IMR-90 (cell line): ENCODE data around the gene IL1RAPL1. TPM values are rescaled to one million over a fixed set of nuclear protein-coding genes. Genes with fewer than 3 reads are reported as not detected.

Source experiments
- ATAC-seq: fragments of 200-7000 bp; cut with Tn5 transposase; 2 replicates; pipeline ENCODE4 v1.9.1; 2020; ENCODE audit warnings: low read depth, mild to moderate bottlenecking, moderate library complexity
- BruUV-seq: library from RNA; stranded (reverse); fragments of 400-500 nt; replicated peaks from 2 replicates; lab custom pipeline; 2021; lab: Mats Ljungman, UMichigan
- CTCF ChIA-PET: fragments of 300-600 bp; formaldehyde crosslinking; extraction: SDS; loops from one replicate; lab custom pipeline; 2021; ENCODE audit warnings: antibody characterized with exemption; lab: Yijun Ruan, JAX
- POLR2A ChIA-PET: fragments of 300-600 bp; sonication (Branson Sonifier 250); formaldehyde crosslinking; loops from one replicate; lab custom pipeline; 2022; ENCODE audit warnings: antibody characterized with exemption; ENCODE audit not compliant: unreplicated experiment; lab: Charles Lee
- DNase-seq: peaks from one replicate; pipeline ENCODE4 v3.0.0; 2013
- H2AFZ ChIP-seq: replicated peaks from 2 replicates; pipeline ENCODE3; 2013; ENCODE audit warnings: low read length, mild to moderate bottlenecking; ENCODE audit not compliant: poor library complexity
- H2AK5ac ChIP-seq: 2 replicates; pipeline ENCODE4 v1.6.1; 2013; ENCODE audit warnings: low read depth, low read length, inconsistent platforms
- H2AK9ac ChIP-seq: replicated peaks from 2 replicates; pipeline ENCODE3; 2013; ENCODE audit warnings: mild to moderate bottlenecking, low read depth, low read length, moderate library complexity; ENCODE audit not compliant: poor library complexity
- H2BK120ac ChIP-seq: 2 replicates; pipeline ENCODE4 v1.6.1; 2013; ENCODE audit warnings: low read depth, low read length, inconsistent platforms
- H2BK15ac ChIP-seq: 3 replicates; pipeline ENCODE4 v1.6.1; 2013; ENCODE audit warnings: low read depth, low read length, inconsistent platforms
- H2BK20ac ChIP-seq: 2 replicates; pipeline ENCODE4 v1.6.1; 2013; ENCODE audit warnings: low read depth, mild to moderate bottlenecking, inconsistent platforms, low read length, moderate library complexity
- H2BK5ac ChIP-seq: 2 replicates; pipeline ENCODE4 v1.6.1; 2013; ENCODE audit warnings: mild to moderate bottlenecking, low read depth, low read length, inconsistent platforms; ENCODE audit not compliant: poor library complexity, severe bottlenecking
- H3K14ac ChIP-seq: replicated peaks from 2 replicates; pipeline ENCODE4 v1.6.1; 2013; ENCODE audit warnings: low read depth, low read length, inconsistent platforms
- H3K18ac ChIP-seq: 2 replicates; pipeline ENCODE4 v1.6.1; 2013; ENCODE audit warnings: low read depth, low read length, control low read depth
- H3K23ac ChIP-seq: 2 replicates; pipeline ENCODE4 v1.6.1; 2013; ENCODE audit warnings: low read depth, low read length, inconsistent platforms
- H3K27ac ChIP-seq: 2 replicates; pipeline ENCODE4 v1.5.1; 2013; ENCODE audit warnings: mild to moderate bottlenecking, control low read depth, low read length; ENCODE audit not compliant: insufficient read depth
- H3K27me3 ChIP-seq: 2 replicates; pipeline ENCODE4 v1.6.1; 2013; ENCODE audit warnings: low read length; ENCODE audit not compliant: control insufficient read depth, insufficient read depth
- H3K36me3 ChIP-seq: 2 replicates; pipeline ENCODE4 v1.6.1; 2013; ENCODE audit warnings: low read length, mixed read lengths; ENCODE audit not compliant: control insufficient read depth, insufficient read depth
- H3K4ac ChIP-seq: 2 replicates; pipeline ENCODE4 v1.6.1; 2013; ENCODE audit warnings: low read depth, low read length, inconsistent platforms
- H3K4me1 ChIP-seq: 2 replicates; pipeline ENCODE4 v1.6.1; 2013; ENCODE audit warnings: low read length, mixed read lengths; ENCODE audit not compliant: control insufficient read depth, insufficient read depth
- H3K4me2 ChIP-seq: 2 replicates; pipeline ENCODE4 v1.6.1; 2013; ENCODE audit warnings: low read depth, mild to moderate bottlenecking, control low read depth, low read length, moderate library complexity
- H3K4me3 ChIP-seq: 2 replicates; pipeline ENCODE4 v1.5.1; 2013; ENCODE audit warnings: low read depth, mild to moderate bottlenecking, control low read depth, low read length, moderate library complexity; ENCODE audit not compliant: insufficient read depth
- H3K56ac ChIP-seq: 2 replicates; pipeline ENCODE4 v1.6.1; 2013; ENCODE audit warnings: low read length, inconsistent platforms; ENCODE audit not compliant: insufficient read depth; ENCODE audit errors: extremely low read depth
- H3K79me1 ChIP-seq, 2 experiments: 2 replicates each; pipeline ENCODE4 v1.6.1; 2013; ENCODE audit warnings: low read length in 2 of 2, inconsistent platforms in 1 of 2, low read depth in 1 of 2
- H3K9ac ChIP-seq: 2 replicates; pipeline ENCODE4 v1.6.1; 2013; ENCODE audit warnings: low read depth, low read length, control low read depth
- H3K9me1 ChIP-seq: 2 replicates; pipeline ENCODE4 v1.6.1; 2013; ENCODE audit warnings: low read length, inconsistent platforms; ENCODE audit not compliant: insufficient read depth
- H3K9me3 ChIP-seq: 2 replicates; pipeline ENCODE4 v1.6.1; 2013; ENCODE audit warnings: low read length; ENCODE audit not compliant: control insufficient read depth, insufficient read depth
- H4K20me1 ChIP-seq: 2 replicates; pipeline ENCODE4 v1.6.1; 2013; ENCODE audit warnings: low read length, inconsistent platforms; ENCODE audit not compliant: insufficient read depth
- H4K5ac ChIP-seq: 2 replicates; pipeline ENCODE4 v1.6.1; 2013; ENCODE audit warnings: mild to moderate bottlenecking, low read depth, low read length, control low read depth
- H4K8ac ChIP-seq, 2 experiments: 2 replicates each; pipeline ENCODE4 v1.6.1; 2013; ENCODE audit warnings: low read depth in 2 of 2, low read length in 2 of 2, control low read depth in 1 of 2, inconsistent platforms in 1 of 2
- H4K91ac ChIP-seq: 2 replicates; pipeline ENCODE4 v1.6.1; 2013; ENCODE audit warnings: low read depth, low read length, inconsistent platforms; ENCODE audit not compliant: insufficient read depth
- BHLHE40 ChIP-seq: fragments of 150-350 bp; IDR thresholded peaks from 2 replicates; pipeline ENCODE4 v1.6.1; 2016; ENCODE audit warnings: mild to moderate bottlenecking, low read depth, low read length
- CEBPB ChIP-seq: IDR thresholded peaks from 2 replicates; pipeline ENCODE4 v1.6.1; 2012; ENCODE audit warnings: low read depth, low read length, improper control_type of control experiment
- FOS ChIP-seq: fragments of 150-350 bp; IDR thresholded peaks from 2 replicates; pipeline ENCODE4 v1.6.1; 2016; ENCODE audit warnings: low read depth, low read length
- MAFK ChIP-seq: IDR thresholded peaks from 2 replicates; pipeline ENCODE4 v1.6.1; 2012; ENCODE audit warnings: low read depth, low read length, improper control_type of control experiment
- NFE2L2 ChIP-seq: fragments of 150-350 bp; IDR thresholded peaks from 2 replicates; pipeline ENCODE4 v1.6.1; 2016; ENCODE audit warnings: low read depth, mild to moderate bottlenecking, low read length
- POLR2A ChIP-seq: IDR thresholded peaks from 2 replicates; pipeline ENCODE4 v1.6.1; 2012; ENCODE audit warnings: mild to moderate bottlenecking, low read depth, low read length
- RCOR1 ChIP-seq: IDR thresholded peaks from 2 replicates; pipeline ENCODE4 v1.6.1; 2012; ENCODE audit warnings: mild to moderate bottlenecking, low read length, improper control_type of control experiment; ENCODE audit not compliant: insufficient replicate concordance
- RFX5 ChIP-seq: IDR thresholded peaks from 2 replicates; pipeline ENCODE4 v1.8.0; 2012; ENCODE audit warnings: low read depth, mild to moderate bottlenecking, low read length, moderate library complexity
- SMC3 ChIP-seq: fragments of 150-350 bp; IDR thresholded peaks from 2 replicates; pipeline ENCODE4 v1.6.1; 2016; ENCODE audit warnings: low read depth, mild to moderate bottlenecking, antibody characterized with exemption, low read length, moderate library complexity
- WGBS, 2 experiments: methylation state at CpG; one replicate each; pipeline versions ENCODE4 v1.1.5 to v1.1.7; 2013; ENCODE audit warnings: missing lambda C conversion rate in 2 of 2; ENCODE audit not compliant: insufficient read length in 1 of 2; ENCODE audit errors: extremely low coverage in 2 of 2; 5-methylcytosine and 5-hydroxymethylcytosine counted together
- dilution Hi-C: fragments of 300-500 bp; cut with HindIII; formaldehyde crosslinking; loops from one replicate; pipeline ENCODE4 v1.14.3; 2018; ENCODE audit warnings: low sequenced_read_pairs; ENCODE audit not compliant: unreplicated experiment
- in situ Hi-C: fragments of 300-500 bp; cut with MboI; formaldehyde crosslinking; loops from 3 replicates; pipeline ENCODE4 v1.14.3; 2019; ENCODE audit warnings: low sequenced_read_pairs, inconsistent platforms, mixed read lengths
- intact Hi-C: fragments of 100-400 bp; cut with micrococcal nuclease; formaldehyde crosslinking; loops from 2 replicates; pipeline ENCODE4 v1.10.0; 2022
- polyA plus RNA-seq, 3 experiments: library from polyadenylated mRNA; depleted of rRNA; stranded (reverse); fragments of >200 nt; gene quantifications; 2 replicates each; pipeline ENCODE4 v1.2.3, GENCODE V29; 2012; ENCODE audit warnings: low replicate concordance in 1 of 3
- total RNA-seq: library from RNA; depleted of rRNA; stranded (reverse); fragments of >200 nt; gene quantifications from 2 replicates; pipeline ENCODE4 v1.2.3, GENCODE V29; 2012
- TF ChIP-seq, protein P1 (sequence below): fragments of 150-350 bp; IDR thresholded peaks from 2 replicates; pipeline ENCODE4 v1.6.1; 2016; ENCODE audit warnings: low read depth, mild to moderate bottlenecking, low read length, moderate library complexity, borderline replicate concordance

The IL1RAPL1 gene
- total and polyA plus RNA-seq, 2 of the 4 experiments (the other 2 are of a cell fraction), result 1.5 to 9.0 TPM

DNA sequence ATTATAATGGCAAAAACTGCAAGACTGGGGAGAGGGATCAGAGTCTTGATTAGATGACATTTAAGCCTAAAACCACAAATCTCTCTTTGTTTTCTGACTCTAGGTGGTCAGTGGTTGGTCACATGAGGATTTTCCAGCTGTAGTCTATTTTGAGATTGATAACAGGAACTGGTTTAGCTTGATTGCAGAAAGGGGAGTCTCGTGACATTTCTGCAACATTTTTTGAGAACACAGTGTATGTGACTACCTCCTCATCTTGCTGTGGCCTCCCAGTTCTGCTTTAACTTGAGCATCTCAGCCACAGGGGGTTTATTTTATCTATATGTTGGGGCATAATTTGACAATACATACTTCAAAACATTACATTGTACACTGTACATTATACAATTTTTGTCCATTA is 901.7 kb downstream of the IL1RAPL1 start:
- dilution Hi-C loops (no loop called here), in situ Hi-C loops (no loop called here), intact Hi-C loops (no loop called here)
- H2BK5ac ChIP-seq, result no peak overlapping the region
- no peak overlapping the region for H3K4me2 ChIP-seq
- no TSS peak for BruUV-seq
- H3K9me1 ChIP-seq, result no peaks in the 10 kb centered on the region
- WGBS, 2 experiments, result no CpG with 5 or more reads among the region's 1 CpG
- no peaks in the 10 kb centered on the region for H3K79me1 ChIP-seq
- H4K5ac ChIP-seq, result no peak overlapping the region
- no peaks in the 10 kb centered on the region for H3K27me3 ChIP-seq
- no peak overlapping the region for H2BK15ac ChIP-seq
- no peak overlapping the region for H2AFZ ChIP-seq
- no peaks in the 10 kb centered on the region for H4K20me1 ChIP-seq
- no peak overlapping the region for H3K4me3 ChIP-seq
- no peak overlapping the region for H2BK20ac ChIP-seq
- no peak overlapping the region for H4K8ac ChIP-seq
- ChIA-PET POLR2A (no interaction called here), CTCF (interaction anchor here (0.8 kb wide), 1 partner anchor 15 kb away, joined by 3 read pairs; no protein-coding TSS in a partner anchor)
- TF ChIP-seq POLR2A (no peak), MAFK (no peak), RCOR1 (no peak), FOS (no peak), NFE2L2 (no peak), BHLHE40 (no peak), SMC3 (no peak), CEBPB (no peak), RFX5 (no peak)
- TF ChIP-seq, protein P1, sequence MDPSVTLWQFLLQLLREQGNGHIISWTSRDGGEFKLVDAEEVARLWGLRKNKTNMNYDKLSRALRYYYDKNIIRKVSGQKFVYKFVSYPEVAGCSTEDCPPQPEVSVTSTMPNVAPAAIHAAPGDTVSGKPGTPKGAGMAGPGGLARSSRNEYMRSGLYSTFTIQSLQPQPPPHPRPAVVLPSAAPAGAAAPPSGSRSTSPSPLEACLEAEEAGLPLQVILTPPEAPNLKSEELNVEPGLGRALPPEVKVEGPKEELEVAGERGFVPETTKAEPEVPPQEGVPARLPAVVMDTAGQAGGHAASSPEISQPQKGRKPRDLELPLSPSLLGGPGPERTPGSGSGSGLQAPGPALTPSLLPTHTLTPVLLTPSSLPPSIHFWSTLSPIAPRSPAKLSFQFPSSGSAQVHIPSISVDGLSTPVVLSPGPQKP, result no peak
- no peak overlapping the region for H3K4ac ChIP-seq
- no peak overlapping the region for H2BK120ac ChIP-seq
- no peak overlapping the region for H3K27ac ChIP-seq
- no peak overlapping the region for H4K91ac ChIP-seq
- H3K14ac ChIP-seq, result no peak overlapping the region
- DNase-seq (no peak), ATAC-seq (no peak)
- no peak overlapping the region for H2AK9ac ChIP-seq
- no peak overlapping the region for H3K23ac ChIP-seq
- no peaks in the 10 kb centered on the region for H3K9me3 ChIP-seq
- no peak overlapping the region for H3K56ac ChIP-seq
- H3K4me1 ChIP-seq, result 0 out of 2 replicates have a peak, but pooled peaks cover 2% of the 10 kb centered on the region
- no peaks in the 10 kb centered on the region for H3K36me3 ChIP-seq
- H2AK5ac ChIP-seq, result no peak overlapping the region
- H3K9ac ChIP-seq, result no peak overlapping the region
- no peak overlapping the region for H3K18ac ChIP-seq
